H1 (cell line): ENCODE data around the gene PHC2. TPM values are rescaled to one million over a fixed set of nuclear protein-coding genes. Genes with fewer than 3 reads are reported as not detected.

ENCODE experiments used
- CTCF ChIA-PET: fragments of 300-600 bp; sonication (Branson Sonifier 250); formaldehyde crosslinking; loops from one replicate; lab custom pipeline; 2021; ENCODE audit not compliant: partially characterized antibody; lab: Charles Lee
- POLR2A ChIA-PET: fragments of 300-600 bp; sonication (Branson Sonifier 250); formaldehyde crosslinking; loops from one replicate; lab custom pipeline; 2021; ENCODE audit warnings: inconsistent platforms; ENCODE audit not compliant: partially characterized antibody; lab: Charles Lee
- DNase-seq, 2 experiments: peaks; one replicate each; pipeline versions ENCODE4 v3.0.0 to v3.0.0-alpha.2; 2010 to 2022; ENCODE audit warnings: low spot score in 2 of 2, low read depth in 1 of 2, mixed read lengths in 1 of 2
- FAIRE-seq: peaks from 2 replicates; lab custom pipeline; 2011; peaks lifted over from hg19 to GRCh38; lab: Jason Lieb, UNC
- H2AFZ ChIP-seq: 2 replicates; pipeline ENCODE4 v1.8.1; 2012; ENCODE audit warnings: low read length, inconsistent platforms
- H2AK5ac ChIP-seq: 2 replicates; pipeline ENCODE4 v1.6.1; 2013; ENCODE audit warnings: low read depth, low read length
- H2BK120ac ChIP-seq: replicated peaks from 2 replicates; pipeline ENCODE3; 2013; ENCODE audit warnings: low read depth, low read length, inconsistent platforms
- H2BK12ac ChIP-seq: 2 replicates; pipeline ENCODE4 v1.6.1; 2013; ENCODE audit warnings: low read depth, low read length
- H2BK15ac ChIP-seq: 2 replicates; pipeline ENCODE4 v1.6.1; 2013; ENCODE audit warnings: low read length
- H2BK20ac ChIP-seq: 2 replicates; pipeline ENCODE4 v1.6.1; 2013; ENCODE audit warnings: low read length
- H2BK5ac ChIP-seq: 2 replicates; pipeline ENCODE4 v1.6.1; 2013; ENCODE audit warnings: low read depth, low read length
- H3K14ac ChIP-seq: 2 replicates; pipeline ENCODE4 v1.6.1; 2013; ENCODE audit warnings: inconsistent platforms; ENCODE audit not compliant: insufficient read length
- H3K18ac ChIP-seq: 2 replicates; pipeline ENCODE4 v1.6.1; 2013; ENCODE audit warnings: low read length; ENCODE audit errors: extremely low read depth
- H3K23ac ChIP-seq: 2 replicates; pipeline ENCODE4 v1.6.1; 2013; ENCODE audit warnings: inconsistent platforms; ENCODE audit not compliant: insufficient read length
- H3K23me2 ChIP-seq: 2 replicates; pipeline ENCODE4 v1.6.1; 2013; ENCODE audit warnings: low read depth, low read length
- H3K27ac ChIP-seq: 2 replicates; pipeline ENCODE4 v1.6.1; 2011; ENCODE audit warnings: low read depth, low read length, inconsistent platforms
- H3K27me3 ChIP-seq, 4 experiments: replicated peaks in 1 of 4; 1 replicate in 1 of 4; 2 replicates in 3 of 4; pipeline versions ENCODE4 v1.6.1 to v1.8.1; 2011 to 2013; ENCODE audit warnings: low read length in 3 of 4, mild to moderate bottlenecking in 3 of 4, inconsistent platforms in 2 of 4, mixed read lengths in 2 of 4, moderate library complexity in 1 of 4; ENCODE audit not compliant: control insufficient read depth in 3 of 4, insufficient read depth in 3 of 4; ENCODE audit errors: extremely low read depth in 1 of 4
- H3K36me3 ChIP-seq, 4 experiments: 2 replicates each; pipeline versions ENCODE4 v1.6.1 to v1.8.1; 2011 to 2013; ENCODE audit warnings: mild to moderate bottlenecking in 4 of 4, low read length in 3 of 4, moderate library complexity in 2 of 4, control low read depth in 1 of 4, inconsistent platforms in 1 of 4; ENCODE audit not compliant: insufficient read depth in 4 of 4, control insufficient read depth in 2 of 4
- H3K4ac ChIP-seq: replicated peaks from 2 replicates; pipeline ENCODE3; 2013; ENCODE audit warnings: low read length, low read depth, mixed read lengths, inconsistent platforms; ENCODE audit not compliant: insufficient read length
- H3K4me1 ChIP-seq, 4 experiments: replicated peaks in 1 of 4; 1 replicate in 1 of 4; 2 replicates in 3 of 4; pipeline versions ENCODE4 v1.6.1 to v1.8.1; 2011 to 2013; ENCODE audit warnings: low read length in 3 of 4, inconsistent platforms in 2 of 4, mixed read lengths in 1 of 4; ENCODE audit not compliant: insufficient read depth in 4 of 4, control insufficient read depth in 3 of 4
- H3K4me2 ChIP-seq, 2 experiments: 2 replicates each; pipeline versions ENCODE4 v1.6.1 to v1.8.1; 2011 to 2013; ENCODE audit warnings: low read depth in 2 of 2, low read length in 2 of 2, control low read depth in 1 of 2, inconsistent platforms in 1 of 2, mild to moderate bottlenecking in 1 of 2; ENCODE audit not compliant: insufficient read depth in 1 of 2
- H3K4me3 ChIP-seq, 4 experiments: fragments of 200-600, 300-600 bp in 1 of 4; sonication (generic), shearing (Covaris generic), sonication (Bioruptor Twin) in 1 of 4; 2 replicates each; pipeline versions ENCODE4 v1.5.1 to v1.8.1; 2011 to 2016; ENCODE audit warnings: low read length in 4 of 4, low read depth in 3 of 4, control low read depth in 2 of 4, inconsistent platforms in 2 of 4, mild to moderate bottlenecking in 2 of 4, mixed read lengths in 1 of 4, moderate library complexity in 1 of 4; ENCODE audit not compliant: insufficient read depth in 2 of 4; ENCODE audit errors: extremely low read depth in 1 of 4
- H3K56ac ChIP-seq: replicated peaks from 2 replicates; pipeline ENCODE3; 2013; ENCODE audit warnings: low read depth, mild to moderate bottlenecking, mixed read lengths, low read length, inconsistent platforms; ENCODE audit not compliant: insufficient read length
- H3K79me1 ChIP-seq: 2 replicates; pipeline ENCODE4 v1.6.1; 2013; ENCODE audit warnings: low read depth, low read length, control low read depth
- H3K79me2 ChIP-seq, 2 experiments: 2 replicates each; pipeline versions ENCODE4 v1.6.1 to v1.8.1; 2012 to 2013; ENCODE audit warnings: low read length in 2 of 2, mild to moderate bottlenecking in 2 of 2, inconsistent platforms in 1 of 2; ENCODE audit not compliant: insufficient read depth in 2 of 2, control insufficient read depth in 1 of 2
- H3K9ac ChIP-seq, 4 experiments: replicated peaks in 1 of 4; 1 replicate in 1 of 4; 2 replicates in 3 of 4; pipeline versions ENCODE4 v1.6.1 to v1.8.1; 2011 to 2013; ENCODE audit warnings: low read depth in 3 of 4, low read length in 3 of 4, control low read depth in 2 of 4, mild to moderate bottlenecking in 2 of 4, moderate library complexity in 2 of 4, inconsistent platforms in 1 of 4; ENCODE audit errors: extremely low read depth in 1 of 4
- H3K9me3 ChIP-seq, 2 experiments: 2 replicates each; pipeline versions ENCODE4 v1.6.1 to v1.8.1; 2012 to 2013; ENCODE audit warnings: mild to moderate bottlenecking in 2 of 2, moderate library complexity in 2 of 2, control low read depth in 1 of 2, inconsistent platforms in 1 of 2, low read depth in 1 of 2, low read length in 1 of 2, mixed read lengths in 1 of 2; ENCODE audit not compliant: insufficient read depth in 2 of 2
- H4K20me1 ChIP-seq, 2 experiments: replicated peaks in 1 of 2; 2 replicates each; pipeline versions ENCODE3 to v1.8.1; 2011 to 2013; ENCODE audit warnings: inconsistent platforms in 2 of 2, low read length in 2 of 2, mild to moderate bottlenecking in 1 of 2; ENCODE audit not compliant: insufficient read depth in 2 of 2, control insufficient read depth in 1 of 2
- H4K5ac ChIP-seq: 2 replicates; pipeline ENCODE4 v1.6.1; 2013; ENCODE audit warnings: low read length, low read depth, mixed read lengths, inconsistent platforms; ENCODE audit not compliant: insufficient read length
- H4K8ac ChIP-seq: 2 replicates; pipeline ENCODE4 v1.8.0; 2013; ENCODE audit warnings: mild to moderate bottlenecking, moderate library complexity, low read length, inconsistent platforms; ENCODE audit not compliant: insufficient read depth; ENCODE audit errors: extremely low read depth
- H4K91ac ChIP-seq: replicated peaks from 2 replicates; pipeline ENCODE3; 2013; ENCODE audit warnings: low read length, mixed read lengths, inconsistent platforms; ENCODE audit not compliant: insufficient read length
- USF2 ChIP-seq: IDR thresholded peaks from 2 replicates; pipeline ENCODE4 v1.6.1; 2011; ENCODE audit warnings: low read length, improper control_type of control experiment
- WGBS, 2 experiments: shearing (Covaris generic) in 1 of 2; methylation state at CpG; one replicate each; pipeline versions ENCODE4 v1.1.6 to v1.1.7; 2013 to 2015; ENCODE audit warnings: low lambda C conversion rate in 2 of 2, mixed read lengths in 2 of 2, inconsistent platforms in 1 of 2, low coverage in 1 of 2, missing lambda C conversion rate in 1 of 2; ENCODE audit not compliant: insufficient replicate concordance in 2 of 2, insufficient coverage in 1 of 2, insufficient read length in 1 of 2; ENCODE audit errors: extremely low coverage in 1 of 2, missing lambda C conversion rate in 1 of 2; 5-methylcytosine and 5-hydroxymethylcytosine counted together
- polyA plus RNA-seq, 7 experiments: library from polyadenylated mRNA; depleted of rRNA in 3 of 7; stranded (reverse) in 5 of 7; unstranded in 2 of 7; fragments of >200 nt in 5 of 7; fragments of 200-250 nt in 2 of 7; gene quantifications; 1 replicate in 5 of 7; 2 replicates in 1 of 7; 4 replicates in 1 of 7; pipeline versions ENCODE4 v1.2.1 to v1.2.3, GENCODE V29; 2011 to 2013; ENCODE audit warnings: missing spikeins in 2 of 7, mixed read lengths in 2 of 7
- total RNA-seq: library from RNA; stranded (reverse); fragmentation: NEBNext Ultra II Directional; extraction: Animal tissue kit (Norgen Biotek cat#: 25700); gene quantifications from 2 replicates; pipeline ENCODE4 v1.2.1, GENCODE V29; 2021

PHC2 gene
- total and polyA plus RNA-seq, 2 of the 8 experiments (the other 6 are each of a cell fraction or from before 2014, with no cell fraction given), result 5.6 to 14.2 TPM

DNA sequence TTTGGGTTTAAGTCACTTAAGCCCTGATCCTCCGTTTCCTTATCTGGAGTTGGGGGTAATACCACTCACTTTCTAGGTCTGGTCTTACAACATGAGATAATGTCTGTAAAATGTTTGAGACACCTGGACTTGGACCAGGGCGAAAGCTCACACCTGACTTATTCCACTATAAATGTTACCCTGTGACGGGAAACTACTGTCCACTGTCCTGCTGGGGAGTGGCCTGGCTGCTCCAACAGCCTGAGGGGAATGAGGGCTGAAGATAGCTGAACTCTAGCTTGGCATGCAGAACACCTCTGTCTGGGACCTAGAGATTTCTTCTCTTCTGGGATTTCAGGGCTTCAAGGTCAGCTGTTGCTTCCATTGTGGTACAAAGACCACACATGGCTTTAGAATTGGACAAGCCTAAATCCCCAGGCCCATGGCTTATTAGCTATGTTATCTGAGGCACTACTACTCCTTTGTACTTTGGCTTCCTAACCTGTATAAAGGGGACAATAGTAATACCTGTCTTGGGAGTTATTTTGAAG, 100.5 kb downstream of the PHC2 start:
- no peak for DNase-seq
- ChIA-PET POLR2A (interaction anchor here (2.2 kb wide), 1 partner anchor 8 kb away, joined by 10 read pairs; no protein-coding TSS in a partner anchor), CTCF (interaction anchor here (0.8 to 5.0 kb wide), 5 partner anchors 9 to 39 kb away, joined by 3 to 36 read pairs (median 6); partner anchors contain the start of gene A3GALT2)
- Histone ChIP-seq H3K4me2 (no peak overlapping the region), H3K79me2 (no peaks in the 10 kb centered on the region), H3K36me3 (peaks cover 0 to 12% (median 7%) of the 10 kb centered on the region in 4 experiments; a peak in 5 of 8 replicates), H2BK120ac (no peak overlapping the region), H3K9ac (no peak overlapping the region), H2BK20ac (no peak overlapping the region), H4K91ac (no peak overlapping the region), H2BK12ac (no peak overlapping the region), H3K4me1 (peaks cover 0 to 3% (median 0%) of the 10 kb centered on the region in 4 experiments; a peak in 1 of 7 replicates), H3K27me3 (no peaks in the 10 kb centered on the region), H2BK15ac (no peak overlapping the region), H2BK5ac (no peak overlapping the region), H3K9me3 (no peaks in the 10 kb centered on the region), H3K56ac (no peak overlapping the region), H3K27ac (no peak overlapping the region), H2AK5ac (no peak overlapping the region), H4K20me1 (peaks cover 0 to 6% of the 10 kb centered on the region in 2 experiments), H4K8ac (no peak overlapping the region), H3K23ac (no peak overlapping the region), H3K4me3 (no peak overlapping the region), H3K79me1 (no peaks in the 10 kb centered on the region), H3K4ac (no peak overlapping the region), H3K14ac (no peak overlapping the region), H3K18ac (no peak overlapping the region), H4K5ac (no peak overlapping the region), H2AFZ (no peak overlapping the region), H3K23me2 (no peaks in the 10 kb centered on the region)
- WGBS, 2 experiments, result 91% methylated on average over 3 of the region's 3 CpGs; no CpG with 5 or more reads in 1 of the 2 experiments
- TF ChIP-seq USF2, result no peak
- FAIRE-seq, result no peak
